HL-60/S4 (cell line): ENCODE data around the gene FGF9.

Experiments
- in situ Hi-C: fragments of 300-500 bp; cut with MboI; formaldehyde crosslinking; loops from 2 replicates; pipeline ENCODE4 v1.14.3; 2022; ENCODE audit warnings: low sequenced_read_pairs

FGF9 gene

GRCh38 chr13:21703846-21704245 is 33.0 kb downstream of the FGF9 start:
- in situ Hi-C loops = no loop called here

- in situ Hi-C loops = no loop called here
Observed at GRCh38 chr13:21707586-21707985, 36.7 kb downstream of the FGF9 start.

- in situ Hi-C loops = no loop called here
Observed at GRCh38 chr13:21709697-21710096, 38.8 kb downstream of the FGF9 start.

- in situ Hi-C loops = no loop called here
Observed at GRCh38 chr13:21710163-21710562, 39.3 kb downstream of the FGF9 start.

GRCh38 chr13:21717817-21718216 is 46.9 kb downstream of the FGF9 start:
- in situ Hi-C loops = no loop called here

- in situ Hi-C loops = no loop called here
Observed at GRCh38 chr13:21719463-21719862, 48.6 kb downstream of the FGF9 start.

GRCh38 chr13:21723807-21724505 is 53.1 kb downstream of the FGF9 start:
- in situ Hi-C loops = no loop called here

- in situ Hi-C loops = no loop called here
Observed at GRCh38 chr13:21730186-21730880, 59.5 kb downstream of the FGF9 start.

GRCh38 chr13:21733475-21734263 is 62.8 kb downstream of the FGF9 start:
- in situ Hi-C loops = no loop called here

- in situ Hi-C loops = no loop called here
Observed at GRCh38 chr13:21734961-21735360, 64.1 kb downstream of the FGF9 start.

GRCh38 chr13:21735701-21736401 is 65.0 kb downstream of the FGF9 start:
- in situ Hi-C loops = no loop called here

- in situ Hi-C loops = no loop called here
Observed at GRCh38 chr13:21736926-21737325, 66.1 kb downstream of the FGF9 start.

- in situ Hi-C loops = no loop called here
Observed at GRCh38 chr13:21738630-21739029, 67.8 kb downstream of the FGF9 start.

GRCh38 chr13:21739771-21740170 is 68.9 kb downstream of the FGF9 start:
- in situ Hi-C loops = no loop called here

- in situ Hi-C loops = no loop called here
Observed at GRCh38 chr13:21741396-21741979, 70.6 kb downstream of the FGF9 start.

GRCh38 chr13:21742096-21742495 is 71.2 kb downstream of the FGF9 start:
- in situ Hi-C loops = no loop called here

- in situ Hi-C loops = no loop called here
Observed at GRCh38 chr13:21744149-21744548, 73.3 kb downstream of the FGF9 start.

GRCh38 chr13:21745307-21745706 is 74.4 kb downstream of the FGF9 start:
- in situ Hi-C loops = no loop called here

GRCh38 chr13:21747456-21747855 is 76.6 kb downstream of the FGF9 start:
- in situ Hi-C loops = no loop called here

GRCh38 chr13:21748166-21748565 is 77.3 kb downstream of the FGF9 start:
- in situ Hi-C loops = no loop called here

- in situ Hi-C loops = no loop called here
Observed at GRCh38 chr13:21749410-21749809, 78.5 kb downstream of the FGF9 start.
